KBM-7 (cell line): ENCODE measurements around the gene KCNH6.

Experiments used
- DNase-seq: peaks from one replicate; pipeline ENCODE4 v3.0.0-alpha.2; 2015
- in situ Hi-C: fragments of 300-500 bp; cut with MboI; formaldehyde crosslinking; loops from 2 replicates; pipeline ENCODE4 v1.14.3; 2020; ENCODE audit warnings: low sequenced_read_pairs, low pct_unique_long_range_greater_than_20kb, mixed read lengths

Gene KCNH6

DNA sequence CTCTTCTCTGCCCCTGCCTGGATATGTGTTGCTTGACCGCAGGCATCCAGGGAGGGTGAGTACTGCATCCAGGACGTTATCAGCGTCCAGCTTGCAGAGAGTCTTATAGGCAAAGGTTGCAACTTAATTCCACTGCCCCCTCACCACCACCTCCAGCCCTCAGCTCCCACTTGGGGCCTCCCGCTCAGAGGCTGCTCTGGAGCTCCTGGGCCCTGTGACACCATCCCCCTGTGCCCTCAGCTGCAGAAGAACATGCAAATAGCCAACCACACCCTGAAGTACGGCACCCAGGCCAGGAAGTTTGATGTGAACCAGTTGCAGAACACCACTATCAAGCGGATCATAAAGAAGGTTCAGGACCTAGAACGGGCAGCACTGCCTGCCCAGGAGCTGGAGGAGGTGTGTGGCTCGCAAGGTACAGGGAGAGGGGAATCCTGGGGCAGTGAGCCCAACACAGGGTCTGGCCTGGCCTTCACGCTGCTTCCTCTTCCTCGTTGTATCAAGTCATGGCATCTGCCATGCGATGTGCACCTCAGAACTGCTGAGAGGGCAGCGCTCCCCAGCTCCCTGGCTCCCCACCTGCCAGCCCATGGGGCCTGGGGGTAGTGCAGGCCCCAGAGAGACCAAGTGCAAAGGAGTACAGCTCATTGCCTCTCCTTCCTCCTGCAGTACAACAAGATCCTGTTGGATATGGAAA, 36.7 kb upstream of the KCNH6 start:
- in situ Hi-C loops, result no loop called here
- DNase-seq, result no peak

DNA sequence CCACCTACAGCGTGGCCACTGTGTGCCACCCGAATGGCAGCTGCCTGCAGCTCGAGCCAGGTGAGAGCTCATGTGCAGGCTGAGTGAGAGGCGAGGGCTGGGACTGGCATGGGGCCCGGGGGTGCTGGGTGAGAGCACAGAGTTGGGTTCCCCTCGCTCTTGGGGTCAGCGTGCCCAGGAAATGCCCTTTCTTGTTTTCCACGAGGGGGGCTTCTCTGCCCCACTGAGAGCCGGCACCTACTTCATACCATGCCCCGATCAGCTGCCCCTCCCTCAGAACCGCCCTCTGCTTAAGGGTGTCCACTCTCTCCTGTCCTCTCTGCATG, 36.2 kb upstream of the KCNH6 start:
- in situ Hi-C loops, result no loop called here
- no peak for DNase-seq

DNA sequence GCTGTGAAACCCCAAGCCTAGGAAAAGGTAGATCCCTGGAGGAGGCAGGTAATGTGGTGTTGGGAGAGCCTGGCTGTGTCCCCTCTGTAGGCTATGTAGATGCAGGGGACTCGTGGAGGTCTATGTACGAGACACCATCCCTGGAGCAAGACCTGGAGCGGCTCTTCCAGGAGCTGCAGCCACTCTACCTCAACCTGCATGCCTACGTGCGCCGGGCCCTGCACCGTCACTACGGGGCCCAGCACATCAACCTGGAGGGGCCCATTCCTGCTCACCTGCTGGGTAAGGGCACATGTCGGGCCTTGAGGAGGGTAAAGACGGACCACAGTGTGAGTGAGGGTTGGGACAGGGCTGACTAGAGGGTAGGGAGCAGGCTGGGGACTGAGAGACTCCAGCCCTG, 34.3 kb upstream of the KCNH6 start:
- DNase-seq, result no peak
- in situ Hi-C loops, result no loop called here

GRCh38 chr17:63489291-63489690, 33.9 kb upstream of the KCNH6 start:
- in situ Hi-C loops, result no loop called here
- no peak for DNase-seq

GRCh38 chr17:63490329-63490728, 32.8 kb upstream of the KCNH6 start:
- in situ Hi-C loops, result no loop called here
- no peak for DNase-seq

DNA sequence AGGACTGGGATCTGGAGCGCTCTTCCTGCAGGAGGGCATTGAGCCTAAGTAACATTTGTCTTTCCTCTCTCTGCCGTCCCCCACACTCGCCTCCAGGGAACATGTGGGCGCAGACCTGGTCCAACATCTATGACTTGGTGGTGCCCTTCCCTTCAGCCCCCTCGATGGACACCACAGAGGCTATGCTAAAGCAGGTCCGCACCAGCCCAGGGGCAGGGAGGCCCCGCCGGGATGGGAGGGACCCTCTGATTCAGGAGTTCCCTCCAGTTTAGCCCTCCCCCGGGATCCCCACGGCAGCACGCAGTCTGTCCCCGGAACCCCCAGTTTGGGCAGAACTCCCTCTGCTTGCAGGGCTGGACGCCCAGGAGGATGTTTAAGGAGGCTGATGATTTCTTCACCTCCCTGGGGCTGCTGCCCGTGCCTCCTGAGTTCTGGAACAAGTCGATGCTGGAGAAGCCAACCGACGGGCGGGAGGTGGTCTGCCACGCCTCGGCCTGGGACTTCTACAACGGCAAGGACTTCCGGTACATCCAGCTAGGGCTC, 32.2 kb upstream of the KCNH6 start:
- in situ Hi-C loops, result no loop called here
- DNase-seq, result no peak

- in situ Hi-C loops, result no loop called here
- DNase-seq, result no peak
Measured at GRCh38 chr17:63491413-63491812, 31.7 kb upstream of the KCNH6 start.

- no peak for DNase-seq
- in situ Hi-C loops, result no loop called here
Measured at GRCh38 chr17:63491977-63492618, 31.1 kb upstream of the KCNH6 start.

GRCh38 chr17:63492940-63493339, 30.2 kb upstream of the KCNH6 start:
- no peak for DNase-seq
- in situ Hi-C loops, result no loop called here

DNA sequence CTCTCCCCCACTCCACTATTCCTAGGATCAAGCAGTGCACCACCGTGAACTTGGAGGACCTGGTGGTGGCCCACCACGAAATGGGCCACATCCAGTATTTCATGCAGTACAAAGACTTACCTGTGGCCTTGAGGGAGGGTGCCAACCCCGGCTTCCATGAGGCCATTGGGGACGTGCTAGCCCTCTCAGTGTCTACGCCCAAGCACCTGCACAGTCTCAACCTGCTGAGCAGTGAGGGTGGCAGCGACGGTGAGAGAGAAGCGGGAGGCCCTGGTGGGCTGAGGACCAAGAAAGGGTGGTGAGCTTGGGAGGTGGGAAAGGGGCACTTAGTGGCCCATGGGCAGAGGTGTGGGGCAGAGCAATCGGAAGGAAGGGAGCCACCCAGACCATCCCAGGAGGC, 29.7 kb upstream of the KCNH6 start:
- no peak for DNase-seq
- in situ Hi-C loops, result no loop called here

- in situ Hi-C loops, result no loop called here
- no peak for DNase-seq
Measured at GRCh38 chr17:63494300-63494928, 28.7 kb upstream of the KCNH6 start.

- no peak for DNase-seq
- in situ Hi-C loops, result no loop called here
Measured at GRCh38 chr17:63495491-63495890, 27.7 kb upstream of the KCNH6 start.

- no peak for DNase-seq
- in situ Hi-C loops, result no loop called here
Measured at GRCh38 chr17:63496177-63496576, 27.0 kb upstream of the KCNH6 start.

- in situ Hi-C loops, result no loop called here
- no peak for DNase-seq
Measured at GRCh38 chr17:63496663-63497400, 26.3 kb upstream of the KCNH6 start.

DNA sequence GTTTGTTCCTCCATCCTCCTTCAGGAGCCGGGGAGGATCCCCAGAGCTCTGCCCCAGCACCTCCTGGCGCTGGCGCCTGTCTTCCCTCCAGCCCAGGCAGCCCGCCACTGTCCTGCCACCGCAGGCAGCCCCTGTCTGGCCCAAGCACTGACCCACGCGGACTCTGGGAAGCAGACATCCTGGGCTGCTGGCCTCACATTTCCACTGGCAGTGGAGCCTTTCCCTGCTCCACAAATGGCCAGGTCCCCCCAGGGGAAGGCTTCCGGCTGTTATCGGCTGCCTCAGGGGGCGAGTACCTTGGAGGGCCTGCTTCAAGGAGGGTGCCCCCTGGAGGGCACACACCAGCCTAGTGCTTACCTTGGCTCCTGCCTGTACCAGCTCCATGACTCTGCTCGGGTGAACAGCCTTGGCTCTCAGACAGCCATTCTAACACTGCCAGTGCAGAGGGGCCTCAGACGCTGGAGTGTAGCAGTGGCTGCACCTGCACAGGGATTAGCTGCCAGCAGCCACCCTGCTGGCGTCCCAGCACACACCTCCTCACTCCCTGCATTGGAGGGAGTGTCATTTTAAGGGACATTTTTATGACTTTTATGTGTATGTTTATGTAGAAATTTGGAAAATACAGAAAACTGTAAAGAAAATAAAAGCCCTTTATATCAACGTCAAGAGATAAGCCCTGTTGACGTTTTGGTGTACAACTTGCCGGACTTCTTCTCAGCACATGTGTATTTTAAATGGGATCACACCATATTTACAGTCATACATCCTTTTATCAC, 25.3 kb upstream of the KCNH6 start:
- in situ Hi-C loops, result no loop called here
- no peak for DNase-seq

DNA sequence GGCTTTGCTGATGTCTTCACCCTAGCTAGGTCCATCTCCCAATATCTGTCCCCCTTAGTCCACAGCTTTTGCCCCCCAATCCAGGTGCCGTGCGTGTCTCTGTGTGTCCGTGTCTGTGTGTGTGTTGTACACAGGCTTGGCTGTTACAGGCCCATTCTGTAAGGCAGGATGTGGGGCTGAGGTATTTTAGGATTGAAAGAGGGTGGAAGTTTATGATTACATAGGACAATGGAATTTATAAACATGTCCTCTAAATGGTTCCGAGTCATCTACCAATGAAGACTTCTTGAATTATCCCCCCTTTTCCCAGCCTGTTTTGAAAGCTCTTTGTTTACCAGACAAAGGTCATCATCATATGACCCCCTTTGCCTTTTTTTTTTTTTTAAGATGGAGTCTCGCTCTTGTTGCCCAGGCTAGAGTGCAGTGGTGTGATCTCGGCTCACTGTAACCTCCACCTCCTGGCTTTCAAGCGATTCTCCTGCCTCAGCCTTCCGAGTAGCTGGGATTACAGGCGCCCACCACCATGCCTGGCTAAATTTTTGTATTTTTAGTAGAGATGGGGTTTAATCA, 24.4 kb upstream of the KCNH6 start:
- in situ Hi-C loops, result no loop called here
- DNase-seq, result no peak

DNA sequence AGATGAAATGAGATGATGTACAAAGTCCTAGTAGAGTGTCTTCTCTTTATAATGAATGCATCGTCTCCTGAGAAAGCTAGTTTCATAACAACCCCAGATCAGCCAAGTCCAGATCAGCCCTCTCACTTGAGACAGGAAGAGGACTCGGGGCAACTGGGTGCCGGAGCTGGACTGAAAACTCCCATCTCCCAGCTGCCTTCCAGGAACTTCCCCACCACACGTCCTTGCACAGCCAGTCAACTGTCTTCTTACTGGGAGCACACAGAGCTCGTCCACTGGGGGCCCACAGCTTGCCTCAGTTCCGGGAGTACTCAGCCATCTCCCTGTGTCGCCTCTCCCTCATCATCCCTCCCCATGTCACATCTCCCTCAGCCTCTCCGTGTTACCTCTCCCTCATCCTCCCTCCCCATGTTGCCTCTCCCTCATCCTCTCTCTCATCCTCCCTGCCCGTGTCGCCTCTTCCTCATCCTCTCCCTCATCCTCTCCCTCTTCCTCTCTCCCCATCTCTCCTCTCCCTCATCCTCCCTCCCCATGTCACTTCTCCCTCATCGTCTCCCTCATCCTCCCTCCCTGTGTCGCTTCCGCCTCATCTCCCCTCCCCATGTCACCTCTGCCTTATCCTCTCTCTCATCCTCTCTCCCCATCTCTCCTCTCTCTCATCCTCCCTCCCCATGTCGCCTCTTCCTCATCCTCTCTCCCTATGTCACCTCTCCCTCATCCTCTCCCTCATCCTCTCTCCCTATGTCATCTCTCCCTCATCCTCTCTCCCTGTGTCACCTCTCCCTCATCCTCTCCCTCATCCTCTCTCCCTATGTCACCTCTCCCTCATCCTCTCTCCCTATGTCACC, 22.4 kb upstream of the KCNH6 start:
- in situ Hi-C loops, result no loop called here
- DNase-seq, result no peak

DNA sequence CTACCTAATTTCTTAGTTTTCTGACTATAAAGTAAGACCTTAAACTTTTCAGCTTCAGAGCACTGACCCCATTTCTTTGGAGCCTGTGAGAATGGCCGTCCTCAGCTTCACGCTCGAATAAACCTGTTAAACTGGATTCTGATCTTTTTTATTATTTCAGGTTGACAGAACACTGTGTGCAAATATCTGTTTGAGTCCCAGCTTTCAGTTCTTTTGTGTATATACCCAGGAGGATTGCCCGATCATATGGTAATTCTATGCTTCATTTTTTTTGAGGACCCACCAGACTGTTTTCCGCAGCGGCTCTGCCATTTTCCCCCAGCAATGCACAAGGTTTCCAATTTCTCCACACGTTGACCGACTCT, 19.8 kb upstream of the KCNH6 start:
- in situ Hi-C loops, result no loop called here
- no peak for DNase-seq
